Subcutaneous abdominal adipose tissue (tissue), 5 donors: ENCODE results near the gene WDR53.
"Not testable (repeated sequence)": the region's sequence is repeated elsewhere in the genome, so short reads cannot be mapped to it uniquely, and the experiment has no call there.

Experiments used
- H3K27ac ChIP-seq: one replicate; pipeline ENCODE4 v1.7.0; 2013; ENCODE audit warnings: low read depth, mild to moderate bottlenecking, inconsistent platforms, low read length, moderate library complexity
- H3K27me3 ChIP-seq, 5 donors: one replicate each; pipeline ENCODE4 v1.7.0; 2013; ENCODE audit warnings: low read length in 5 of 5, inconsistent platforms in 1 of 5; ENCODE audit not compliant: control insufficient read depth in 5 of 5, insufficient read depth in 4 of 5
- H3K36me3 ChIP-seq, 5 donors: one replicate each; pipeline ENCODE4 v1.7.0; 2013; ENCODE audit warnings: low read length in 5 of 5; ENCODE audit not compliant: control insufficient read depth in 5 of 5, insufficient read depth in 5 of 5
- H3K4me1 ChIP-seq, 5 donors: one replicate each; pipeline ENCODE4 v1.7.0; 2013; ENCODE audit warnings: low read length in 5 of 5, mild to moderate bottlenecking in 3 of 5, moderate library complexity in 1 of 5; ENCODE audit not compliant: control insufficient read depth in 5 of 5, insufficient read depth in 5 of 5
- H3K4me3 ChIP-seq, 5 donors: one replicate each; pipeline ENCODE4 v1.7.0; 2013; ENCODE audit warnings: low read length in 5 of 5, low read depth in 1 of 5
- H3K9ac ChIP-seq, 5 donors: one replicate each; pipeline ENCODE4 v1.7.0; 2013; ENCODE audit warnings: low read length in 5 of 5, mild to moderate bottlenecking in 4 of 5, moderate library complexity in 3 of 5
- H3K9me3 ChIP-seq, 5 donors: one replicate each; pipeline ENCODE4 v1.7.0; 2013; ENCODE audit warnings: low read length in 5 of 5; ENCODE audit not compliant: control insufficient read depth in 5 of 5
- donor health status: healthy.
- donor health status: healthy.
- donor health status: healthy.
- donor health status: healthy.
- donor health status: healthy.

WDR53 gene

GRCh38 chr3:196568246-196569002, at the start of gene WDR53, which contains the start of gene FBXO45:
WDR53 (minus strand) TSS chr3:196568554; CDS start chr3:196561475, 7,079 bp downstream.
FBXO45 (plus strand) TSS chr3:196568660; CDS start chr3:196568985, 325 bp downstream.
- H3K4me1 ChIP-seq = peaks cover 0 to 24% (median 22%) of the 10 kb centered on the region in 5 donors
- H3K27ac ChIP-seq = peak within 1 kb of the TSS; percentile 76
- peak within 1 kb of the TSS; percentile 88 to 100 (median 92) for H3K9ac ChIP-seq
- H3K9me3 ChIP-seq = no peaks in the 10 kb centered on the region
- no peaks in the 10 kb centered on the region for H3K27me3 ChIP-seq
- peaks cover 0 to 8% (median 0%) of the 10 kb centered on the region in 5 donors for H3K36me3 ChIP-seq
- peak within 1 kb of the TSS; percentile 94 to 100 (median 100) for H3K4me3 ChIP-seq

- Histone ChIP-seq H3K9me3 (no peaks in the 10 kb centered on the region), H3K9ac (peak overlapping the region in 1 of 5 donors; percentile 30), H3K27me3 (no peaks in the 10 kb centered on the region), H3K4me3 (no peak overlapping the region), H3K36me3 (no peaks in the 10 kb centered on the region), H3K27ac (no peak overlapping the region), H3K4me1 (peaks cover 0 to 21% (median 4%) of the 10 kb centered on the region in 5 donors)
Measured at GRCh38 chr3:196617256-196617655, 48.9 kb upstream of the WDR53 start.

GRCh38 chr3:196615234-196615633, 46.9 kb upstream of the WDR53 start:
- H3K4me1 ChIP-seq = peaks cover 0 to 35% (median 4%) of the 10 kb centered on the region in 5 donors
- not testable (repeated sequence) for H3K9me3 ChIP-seq, H3K27ac ChIP-seq, H3K9ac ChIP-seq, H3K27me3 ChIP-seq, H3K36me3 ChIP-seq, H3K4me3 ChIP-seq

GRCh38 chr3:196611761-196612483, 43.6 kb upstream of the WDR53 start:
- peak overlapping the region in 3 of 5 donors; percentile 10 to 23 (median 17) for H3K4me3 ChIP-seq
- H3K27ac ChIP-seq = peak overlapping the region; percentile 78
- no peaks in the 10 kb centered on the region for H3K36me3 ChIP-seq
- H3K9ac ChIP-seq = no peak overlapping the region
- H3K4me1 ChIP-seq = peaks cover 0 to 32% (median 10%) of the 10 kb centered on the region in 5 donors
- H3K27me3 ChIP-seq = no peaks in the 10 kb centered on the region
- H3K9me3 ChIP-seq = no peaks in the 10 kb centered on the region

DNA sequence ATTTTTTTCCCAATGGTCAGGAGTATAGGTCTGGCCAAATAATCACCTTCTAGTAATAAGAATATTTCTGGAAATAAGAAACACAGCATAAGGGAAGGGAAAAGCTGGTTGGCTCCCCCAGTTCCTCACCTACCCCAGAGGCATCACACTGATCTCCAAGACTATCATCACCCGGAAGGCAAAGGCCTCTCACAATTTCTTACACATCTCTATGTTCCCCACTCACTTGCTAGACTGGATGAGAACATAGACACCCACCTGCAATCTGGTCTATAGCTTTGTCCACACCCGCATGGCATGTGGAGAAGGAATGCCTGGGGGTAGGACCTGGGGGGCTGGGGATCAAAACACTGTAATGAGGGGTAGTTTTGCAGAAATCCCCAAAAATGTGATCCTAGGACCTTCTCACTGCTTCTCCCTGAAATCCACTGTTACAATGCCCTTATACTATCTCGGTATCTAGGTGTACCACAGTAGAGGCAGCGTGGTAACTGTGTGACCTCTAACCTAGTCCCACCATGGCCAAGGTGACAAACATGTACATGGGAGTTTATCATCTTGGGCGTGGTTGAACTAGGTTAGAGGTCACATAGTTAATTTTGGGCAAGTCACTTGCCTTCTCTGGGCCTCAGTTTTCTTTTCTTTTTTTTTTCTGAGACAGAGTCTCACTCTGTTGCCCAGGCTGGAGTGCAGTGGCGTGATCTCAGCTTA, 41.6 kb upstream of the WDR53 start:
- Histone ChIP-seq H3K9ac (peak overlapping the region in 1 of 5 donors; percentile 37), H3K4me3 (no peak overlapping the region), H3K27ac (no peak overlapping the region)

GRCh38 chr3:196609343-196609775, 41.0 kb upstream of the WDR53 start:
- H3K27ac ChIP-seq = no peak overlapping the region
- no peaks in the 10 kb centered on the region for H3K27me3 ChIP-seq
- H3K9me3 ChIP-seq = no peaks in the 10 kb centered on the region
- peak overlapping the region in 1 of 5 donors; percentile 34 for H3K4me3 ChIP-seq
- H3K36me3 ChIP-seq = no peaks in the 10 kb centered on the region
- H3K9ac ChIP-seq = no peak overlapping the region
- peaks cover 0 to 32% (median 10%) of the 10 kb centered on the region in 5 donors for H3K4me1 ChIP-seq

More for the DNA sequence above, 41.6 kb upstream of the WDR53 start:
- H3K9me3 ChIP-seq = no peaks in the 10 kb centered on the region
- no peaks in the 10 kb centered on the region for H3K27me3 ChIP-seq
- H3K4me1 ChIP-seq = peaks cover 0 to 32% (median 10%) of the 10 kb centered on the region in 5 donors
- H3K36me3 ChIP-seq = no peaks in the 10 kb centered on the region

DNA sequence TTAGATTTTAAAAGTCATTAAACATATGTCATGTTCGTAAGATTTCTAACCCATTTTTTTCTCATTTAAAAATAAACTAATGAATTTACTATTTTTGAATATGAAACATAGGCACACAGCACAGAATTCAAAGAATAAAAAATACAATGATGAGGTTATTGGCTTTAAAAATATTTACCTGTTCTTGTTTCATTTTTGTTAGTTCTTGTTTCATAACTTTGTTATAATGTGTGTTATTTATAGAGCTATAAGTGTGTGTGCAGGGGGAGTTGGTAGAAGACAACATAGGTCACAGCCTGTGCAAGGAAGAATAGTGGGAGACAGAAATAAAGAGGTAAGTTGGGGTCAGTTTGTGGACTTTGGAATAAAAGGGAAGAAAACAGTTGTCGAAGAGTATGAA, 40.3 kb upstream of the WDR53 start:
- no peak overlapping the region for H3K9ac ChIP-seq
- H3K27ac ChIP-seq = no peak overlapping the region
- peaks cover 0 to 32% (median 10%) of the 10 kb centered on the region in 5 donors for H3K4me1 ChIP-seq
- H3K9me3 ChIP-seq = no peaks in the 10 kb centered on the region
- H3K36me3 ChIP-seq = no peaks in the 10 kb centered on the region
- no peak overlapping the region for H3K4me3 ChIP-seq
- no peaks in the 10 kb centered on the region for H3K27me3 ChIP-seq

DNA sequence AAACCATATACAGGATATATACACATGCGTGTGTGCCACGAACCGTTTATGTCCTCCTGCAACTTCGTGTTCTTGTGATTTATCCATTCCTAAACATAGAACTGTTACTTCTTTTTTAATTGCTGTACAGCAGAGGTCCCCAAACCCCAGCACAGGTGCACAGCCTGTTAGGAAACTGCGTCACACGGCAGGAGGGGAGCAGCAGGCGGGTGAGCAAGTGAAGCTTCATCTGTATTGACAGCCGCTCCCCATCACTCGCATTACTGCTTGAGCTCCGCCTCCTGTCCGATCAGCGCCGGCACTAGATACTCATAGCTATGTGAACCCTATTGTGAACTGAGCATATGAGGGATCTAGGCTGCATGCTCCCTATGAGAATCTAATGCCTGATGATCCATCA, 36.2 kb upstream of the WDR53 start:
- Histone ChIP-seq H3K27me3 (no peaks in the 10 kb centered on the region), H3K27ac (no peak overlapping the region), H3K9me3 (no peaks in the 10 kb centered on the region)

DNA sequence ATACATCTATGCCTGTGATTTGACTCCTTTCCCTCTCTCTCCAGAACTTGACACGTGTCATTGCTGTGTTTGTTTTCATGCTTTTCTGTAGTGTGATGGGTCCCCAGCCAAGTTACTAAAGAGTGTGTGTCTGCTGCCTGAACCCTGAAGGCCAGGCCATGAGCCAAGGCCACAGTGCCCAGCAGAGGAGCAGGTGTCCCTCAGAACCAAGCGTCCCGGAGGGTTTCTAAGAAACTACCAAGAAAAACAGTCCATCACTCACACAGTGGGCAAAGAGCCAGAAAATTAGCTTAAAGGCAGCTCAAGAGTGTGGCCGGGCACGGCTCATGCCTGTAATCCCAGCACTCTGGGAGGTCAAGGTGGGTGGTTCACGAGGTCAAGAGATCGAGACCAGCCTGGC, 35.3 kb upstream of the WDR53 start:
- Histone ChIP-seq H3K9me3 (no peaks in the 10 kb centered on the region), H3K4me1 (peaks cover 0 to 2% (median 0%) of the 10 kb centered on the region in 5 donors), H3K27ac (no peak overlapping the region), H3K9ac (no peak overlapping the region), H3K27me3 (no peaks in the 10 kb centered on the region), H3K36me3 (no peaks in the 10 kb centered on the region), H3K4me3 (no peak overlapping the region)

More for the DNA sequence above, 36.2 kb upstream of the WDR53 start:
- peaks cover 0 to 3% (median 2%) of the 10 kb centered on the region in 5 donors for H3K4me1 ChIP-seq
- H3K9ac ChIP-seq = no peak overlapping the region
- no peaks in the 10 kb centered on the region for H3K36me3 ChIP-seq
- no peak overlapping the region for H3K4me3 ChIP-seq
